Spinal cord (tissue), 10 donors: ENCODE data around the gene PDE9A. TPM values are rescaled to one million over a fixed set of nuclear protein-coding genes. Genes with fewer than 3 reads are reported as not detected.

ENCODE experiments used
- DNase-seq, 6 donors: peaks; one replicate each; pipeline versions ENCODE4 v3.0.0 to v3.0.0-alpha.2; 2013 to 2015; ENCODE audit warnings: low spot score in 6 of 6, low read depth in 4 of 6
- H3K27ac ChIP-seq: one replicate; pipeline ENCODE4 v1.5.1; 2013; ENCODE audit warnings: low read depth, low read length, control low read depth
- H3K27me3 ChIP-seq: one replicate; pipeline ENCODE4 v1.6.1; 2013; ENCODE audit warnings: low read length; ENCODE audit not compliant: control insufficient read depth, insufficient read depth
- H3K36me3 ChIP-seq: one replicate; pipeline ENCODE4 v1.6.1; 2013; ENCODE audit warnings: low read length; ENCODE audit not compliant: control insufficient read depth, insufficient read depth
- H3K4me1 ChIP-seq: one replicate; pipeline ENCODE4 v1.6.1; 2013; ENCODE audit warnings: low read length; ENCODE audit not compliant: control insufficient read depth, insufficient read depth
- H3K4me3 ChIP-seq: one replicate; pipeline ENCODE4 v1.5.1; 2013; ENCODE audit warnings: low read depth, low read length, control low read depth
- H3K9me3 ChIP-seq: one replicate; pipeline ENCODE4 v1.6.1; 2013; ENCODE audit warnings: low read length; ENCODE audit not compliant: control insufficient read depth, insufficient read depth
- WGBS: methylation state at CpG from one replicate; pipeline ENCODE4 v1.1.5; 2013; ENCODE audit warnings: missing lambda C conversion rate; ENCODE audit not compliant: insufficient coverage; 5-methylcytosine and 5-hydroxymethylcytosine counted together
- polyA plus RNA-seq, 2 donors: library from polyadenylated mRNA; unstranded; fragments of 120-200 nt; gene quantifications; one replicate each; pipeline ENCODE4 v1.2.1, GENCODE V29; 2013; ENCODE audit not compliant: insufficient read length in 2 of 2
- total RNA-seq, 2 donors: library from RNA; depleted of rRNA in 1 of 2; stranded (reverse); fragments of 120-200 nt in 1 of 2; fragments of >200 nt in 1 of 2; gene quantifications; one replicate each; pipeline versions ENCODE4 v1.2.3 to v1.2.4, GENCODE V29; 2013 to 2014
- donor health status: healthy.

Gene PDE9A
- total and polyA plus RNA-seq, 4 donors = 13.4 to 44.2 (median 28.1) TPM

DNA sequence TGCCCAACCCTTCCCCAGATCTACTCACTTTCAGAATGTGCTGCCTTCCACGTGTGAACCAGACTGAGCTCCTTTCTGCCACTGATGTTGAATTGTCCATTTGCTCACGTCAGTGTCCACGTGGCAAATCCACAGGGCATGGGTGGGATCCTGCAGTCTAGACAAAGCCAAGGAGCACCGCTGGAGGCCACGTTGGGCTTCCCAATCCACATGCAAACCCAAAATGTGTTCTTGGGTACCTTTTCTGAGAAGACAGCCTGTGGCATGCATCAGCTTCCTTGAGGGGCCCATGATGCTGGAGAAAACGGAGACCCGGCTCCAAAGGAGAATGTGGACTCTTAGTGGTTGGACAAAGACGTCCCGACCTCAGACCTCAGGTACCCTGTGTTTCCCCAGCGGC, 87.6 kb downstream of the PDE9A start:
- peaks cover 75% of the 10 kb centered on the region for H3K4me1 ChIP-seq
- H3K36me3 ChIP-seq = peaks cover 74% of the 10 kb centered on the region
- H3K9me3 ChIP-seq = no peaks in the 10 kb centered on the region
- no peak for DNase-seq
- WGBS = 100% methylated on average over 7 of the region's 10 CpGs
- no peak overlapping the region for H3K4me3 ChIP-seq
- H3K27ac ChIP-seq = no peak overlapping the region
- no peaks in the 10 kb centered on the region for H3K27me3 ChIP-seq

DNA sequence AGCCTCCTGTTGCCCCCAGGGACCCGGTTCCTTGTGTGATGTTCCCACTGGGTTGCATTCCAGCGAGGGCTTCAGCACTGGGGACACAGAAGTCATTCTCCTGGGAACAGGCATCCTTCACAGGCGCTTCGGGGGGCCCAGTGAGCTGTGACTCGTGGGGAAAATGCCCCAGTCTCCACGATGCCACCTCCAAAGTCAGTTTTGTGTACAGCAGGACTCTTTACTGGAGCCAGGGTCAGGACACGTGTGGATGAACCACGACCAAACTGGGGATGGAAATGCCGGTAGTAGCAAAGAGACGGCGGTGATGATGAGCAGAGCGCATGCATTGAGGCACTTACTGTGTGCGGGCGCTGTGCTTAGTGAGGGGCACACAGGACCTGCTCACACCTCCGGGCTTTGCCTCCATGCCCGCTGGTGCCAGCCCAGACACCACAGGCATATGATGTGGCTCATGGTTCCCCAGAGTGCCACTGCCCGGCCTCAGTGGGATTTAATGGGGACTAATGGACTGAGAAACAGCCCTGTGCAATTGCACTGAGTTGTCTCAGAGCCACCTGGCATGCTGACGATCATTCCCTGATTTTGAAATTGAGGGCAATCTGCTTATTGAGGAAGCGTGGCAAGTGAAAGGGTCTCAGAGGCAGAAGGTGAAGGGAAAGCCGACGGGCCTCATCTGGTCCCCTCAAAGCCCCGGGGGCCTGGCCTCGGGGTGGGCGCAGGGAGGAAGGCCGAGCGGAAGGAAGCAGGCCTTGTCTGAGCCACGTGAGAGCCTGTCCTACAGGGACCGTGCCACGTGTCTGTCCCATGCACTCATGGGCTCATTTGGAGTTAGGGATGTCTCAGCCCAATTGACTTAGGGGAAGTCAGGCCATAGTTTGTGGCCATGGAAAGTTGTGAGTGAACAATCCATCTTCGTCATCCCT, 91.4 kb downstream of the PDE9A start:
- H3K36me3 ChIP-seq = peaks cover 60% of the 10 kb centered on the region
- no peaks in the 10 kb centered on the region for H3K9me3 ChIP-seq
- WGBS = 72% methylated on average over 30 of the region's 30 CpGs
- H3K27me3 ChIP-seq = no peaks in the 10 kb centered on the region
- DNase-seq = peak in 1 of 6 donors; percentile 72
- H3K4me1 ChIP-seq = peaks cover 73% of the 10 kb centered on the region
- H3K27ac ChIP-seq = no peak overlapping the region
- no peak overlapping the region for H3K4me3 ChIP-seq

DNA sequence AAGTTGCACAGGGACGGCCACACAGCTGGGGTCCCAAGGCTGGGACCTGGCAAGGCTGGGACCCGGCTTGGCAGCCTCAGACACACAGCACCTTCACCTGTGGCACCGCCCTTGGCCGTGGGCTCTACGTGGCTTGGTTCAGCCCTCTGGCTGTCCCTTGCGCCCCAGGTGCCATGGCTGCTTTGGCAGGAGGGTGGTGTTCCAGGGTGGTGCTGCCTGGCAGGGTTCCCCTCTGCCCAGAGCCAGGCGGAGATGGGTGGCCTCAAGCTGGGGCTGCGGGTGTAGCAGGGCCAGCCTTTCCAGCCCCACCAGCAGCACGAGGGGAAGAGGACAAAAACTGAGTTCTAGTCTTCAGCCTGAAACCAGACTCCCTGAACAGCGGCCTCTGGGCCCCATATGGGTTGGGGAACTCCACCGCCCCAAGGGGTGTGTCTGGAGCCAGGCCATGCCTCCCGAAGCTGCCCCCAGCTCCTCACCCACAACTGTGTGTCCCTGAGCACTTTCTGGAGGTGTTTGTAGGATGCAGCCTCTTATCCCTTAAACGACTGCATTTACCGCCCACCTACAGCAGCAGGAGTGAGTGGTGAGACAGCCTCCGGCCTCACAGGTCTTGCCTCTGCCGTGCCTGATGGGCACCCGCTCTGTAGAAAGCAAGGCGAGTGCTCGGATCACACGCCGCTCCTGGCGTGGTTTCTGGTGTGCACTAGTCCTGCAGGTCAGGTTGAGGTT, 92.3 kb downstream of the PDE9A start:
- Histone ChIP-seq H3K4me1 (peaks cover 73% of the 10 kb centered on the region), H3K36me3 (peaks cover 57% of the 10 kb centered on the region), H3K27me3 (no peaks in the 10 kb centered on the region), H3K9me3 (no peaks in the 10 kb centered on the region), H3K27ac (no peak overlapping the region), H3K4me3 (no peak overlapping the region)
- 92% methylated on average over 19 of the region's 22 CpGs for WGBS
- no peak for DNase-seq

DNA sequence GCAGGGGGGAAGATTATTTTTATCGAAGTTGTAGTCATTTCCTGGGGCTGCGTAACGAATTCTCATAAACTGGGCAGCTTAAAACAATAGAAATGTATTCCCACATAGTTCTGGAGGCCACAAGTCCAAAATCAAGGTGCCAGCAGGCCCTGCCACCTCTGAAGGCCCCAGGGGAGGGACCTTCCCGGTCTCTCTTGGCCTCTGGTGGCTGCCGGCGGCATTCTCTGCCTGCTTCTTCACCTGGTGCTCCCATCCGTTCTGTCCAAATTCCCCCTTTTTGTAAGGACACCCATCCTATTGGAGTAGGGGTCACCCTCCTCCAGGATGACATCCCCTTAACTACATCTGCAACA, 92.8 kb downstream of the PDE9A start:
- no peak overlapping the region for H3K4me3 ChIP-seq
- H3K9me3 ChIP-seq = no peaks in the 10 kb centered on the region
- H3K27me3 ChIP-seq = no peaks in the 10 kb centered on the region
- peaks cover 68% of the 10 kb centered on the region for H3K4me1 ChIP-seq
- 97% methylated on average over 5 of the region's 7 CpGs for WGBS
- no peak for DNase-seq
- H3K27ac ChIP-seq = no peak overlapping the region
- H3K36me3 ChIP-seq = peaks cover 58% of the 10 kb centered on the region

DNA sequence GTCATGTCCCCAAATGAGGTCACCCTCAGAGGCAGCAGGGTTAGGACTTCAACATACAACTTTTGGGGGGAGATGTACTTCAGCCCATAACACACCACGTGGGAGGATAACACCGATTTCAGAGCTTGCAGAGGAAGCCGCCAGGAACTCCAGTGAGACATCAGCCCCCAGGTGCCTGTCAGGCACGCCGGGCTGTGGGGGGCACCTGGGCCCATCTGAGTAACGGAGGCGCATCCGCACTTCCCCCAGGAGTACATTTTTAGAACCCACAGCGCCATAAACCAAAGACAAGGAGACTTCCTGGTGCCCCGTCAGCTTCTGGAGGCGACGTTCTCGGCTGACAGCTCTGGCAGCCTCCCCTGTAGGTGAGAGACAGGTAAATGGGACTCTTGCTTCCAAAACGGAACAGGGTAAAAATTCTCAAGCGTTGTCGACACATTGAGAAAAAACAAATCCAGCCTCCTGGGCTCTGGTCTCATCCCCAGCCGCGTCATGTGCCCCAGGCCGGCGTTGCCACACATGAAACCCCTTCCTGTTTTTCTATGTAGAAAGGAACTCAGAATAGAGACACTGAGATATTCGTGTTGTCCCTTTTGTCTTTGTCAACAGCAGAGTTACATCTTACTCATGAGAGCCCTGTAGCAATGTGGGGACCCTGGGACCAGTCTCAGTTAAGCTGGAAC, 93.3 kb downstream of the PDE9A start:
- peaks cover 63% of the 10 kb centered on the region for H3K4me1 ChIP-seq
- H3K27ac ChIP-seq = peak overlapping the region; percentile 61
- no peaks in the 10 kb centered on the region for H3K27me3 ChIP-seq
- 81% methylated on average over 16 of the region's 21 CpGs for WGBS
- no peaks in the 10 kb centered on the region for H3K9me3 ChIP-seq
- peaks cover 60% of the 10 kb centered on the region for H3K36me3 ChIP-seq
- DNase-seq = no peak
- no peak overlapping the region for H3K4me3 ChIP-seq

- Histone ChIP-seq H3K4me3 (no peak overlapping the region), H3K9me3 (no peaks in the 10 kb centered on the region), H3K4me1 (peaks cover 58% of the 10 kb centered on the region), H3K27ac (peak overlapping the region; percentile 61), H3K27me3 (no peaks in the 10 kb centered on the region), H3K36me3 (peaks cover 65% of the 10 kb centered on the region)
- DNase-seq = peak in 2 of 6 donors; percentile 44 to 46
- WGBS = 40% methylated on average over 10 of the region's 10 CpGs
Measured at GRCh38 chr21:42747276-42747701, 93.9 kb downstream of the PDE9A start.

GRCh38 chr21:42747746-42748351, 94.4 kb downstream of the PDE9A start:
- 44% methylated on average over 9 of the region's 15 CpGs for WGBS
- Histone ChIP-seq H3K9me3 (no peaks in the 10 kb centered on the region), H3K4me1 (peaks cover 54% of the 10 kb centered on the region), H3K27ac (peak overlapping the region; percentile 61), H3K4me3 (no peak overlapping the region), H3K36me3 (peaks cover 70% of the 10 kb centered on the region), H3K27me3 (no peaks in the 10 kb centered on the region)
- DNase-seq = no peak

DNA sequence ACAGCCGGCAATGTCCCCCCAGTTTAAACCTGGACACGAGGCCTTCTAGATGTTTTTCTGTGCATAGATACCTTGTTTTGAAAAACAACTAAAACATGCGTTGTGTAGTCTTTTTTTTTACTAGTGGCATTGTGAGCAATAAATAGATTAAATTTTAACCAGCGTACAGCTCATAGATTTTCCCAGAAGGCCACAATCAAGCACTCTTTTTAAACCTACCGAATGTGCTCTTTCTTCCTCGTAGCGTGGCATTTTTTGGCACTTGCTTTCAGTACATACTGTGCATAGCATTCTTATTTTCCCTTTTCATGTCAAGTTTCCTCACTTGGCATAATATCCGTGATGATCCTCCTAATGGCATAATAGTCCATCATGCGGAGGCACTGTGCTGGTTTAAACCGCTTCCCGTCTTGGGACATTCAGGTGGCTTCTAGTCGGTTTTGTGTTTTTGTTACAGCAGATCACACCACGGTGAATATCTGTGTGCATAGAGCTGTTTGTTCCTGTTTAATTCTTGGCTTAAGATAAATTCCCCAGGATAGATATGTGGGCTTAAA, 95.3 kb downstream of the PDE9A start:
- peak in 2 of 6 donors; percentile 18 to 61 for DNase-seq
- peaks cover 49% of the 10 kb centered on the region for H3K4me1 ChIP-seq

More for the DNA sequence above, 95.3 kb downstream of the PDE9A start:
- Histone ChIP-seq H3K9me3 (no peaks in the 10 kb centered on the region), H3K27me3 (no peaks in the 10 kb centered on the region), H3K4me3 (no peak overlapping the region), H3K27ac (peak overlapping the region; percentile 5), H3K36me3 (peaks cover 74% of the 10 kb centered on the region)
- 47% methylated on average over 9 of the region's 13 CpGs for WGBS
